ENCODE data around the gene CFAP99.

GRCh38 chr4:2378898-2379297, 39.9 kb upstream of the CFAP99 start:
- TF ChIP-seq CTCF (IDR thresholded peaks at IDR 0.05; ENCODE audit: borderline replicate concordance, extremely low read depth, low read length, poor library complexity, severe bottlenecking) (no peak), EZH2 (IDR thresholded peaks at IDR 0.05; ENCODE audit: borderline replicate concordance, low read depth, low read length, severe bottlenecking) (no peak)
